Activated naive CD8-positive, alpha-beta T cell treated with anti-CD3 and anti-CD28 coated beads, Interleukin-2, amount 50 U/mL, for 16 hours (primary cell): ENCODE measurements around the gene ALDH5A1.
"Not testable (repeated sequence)": the region's sequence is repeated elsewhere in the genome, so short reads cannot be mapped to it uniquely, and the experiment has no call there.

Experiments
- DNase-seq: peaks from one replicate; pipeline ENCODE4 v3.0.0-alpha.2; 2020; ENCODE audit warnings: low read depth, low spot score

ALDH5A1 gene

DNA sequence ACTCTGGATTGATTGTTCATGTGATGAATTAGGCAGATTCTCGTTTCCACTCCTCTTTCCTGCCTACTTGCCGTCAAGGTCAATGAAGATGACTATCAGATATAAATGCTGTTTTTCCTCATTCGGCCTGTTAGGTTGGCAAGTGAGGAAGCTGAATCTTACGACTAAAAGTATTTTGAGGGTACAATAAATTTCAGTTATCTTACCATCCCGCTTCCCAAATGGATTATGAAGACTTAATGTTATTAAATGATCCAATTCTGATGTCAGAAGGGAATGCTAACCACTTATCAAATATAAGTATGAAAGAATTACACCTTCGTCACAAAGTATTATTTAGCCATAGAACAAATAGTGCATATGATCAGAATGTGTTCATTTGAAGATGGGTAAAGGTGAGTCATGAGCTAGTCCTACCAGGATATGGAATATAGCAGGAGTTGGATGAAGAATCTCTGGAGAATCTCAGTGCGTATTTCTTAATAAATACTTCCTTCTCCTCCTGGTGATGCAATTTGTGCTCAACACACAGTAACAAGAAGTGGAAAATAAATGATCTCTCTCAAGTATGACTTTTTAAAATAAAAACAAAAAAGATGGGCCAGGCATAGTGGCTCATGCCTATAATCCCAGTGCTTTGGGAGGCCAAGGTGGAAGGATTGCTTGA lies 10.0 kb upstream of the ALDH5A1 start:
- no peak for DNase-seq

DNA sequence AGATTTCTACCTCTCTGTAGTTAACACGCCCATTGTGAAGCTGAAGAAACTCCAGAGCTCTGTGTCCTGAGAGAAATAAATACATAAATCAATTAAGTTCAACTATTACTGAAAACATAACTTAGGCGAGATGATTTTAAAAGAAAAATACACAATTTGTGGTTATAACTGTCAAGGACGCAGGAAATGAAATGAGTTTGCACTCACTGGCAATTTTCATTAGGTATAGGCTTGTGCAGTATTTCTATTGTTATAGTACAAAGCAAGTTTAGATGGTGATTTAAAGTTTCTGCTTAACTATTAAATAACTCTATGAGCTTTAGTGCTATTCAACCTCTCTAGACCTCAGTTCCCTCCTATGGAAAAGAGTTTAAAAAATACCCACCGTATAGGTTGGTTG lies 8.7 kb upstream of the ALDH5A1 start:
- DNase-seq = no peak

DNA sequence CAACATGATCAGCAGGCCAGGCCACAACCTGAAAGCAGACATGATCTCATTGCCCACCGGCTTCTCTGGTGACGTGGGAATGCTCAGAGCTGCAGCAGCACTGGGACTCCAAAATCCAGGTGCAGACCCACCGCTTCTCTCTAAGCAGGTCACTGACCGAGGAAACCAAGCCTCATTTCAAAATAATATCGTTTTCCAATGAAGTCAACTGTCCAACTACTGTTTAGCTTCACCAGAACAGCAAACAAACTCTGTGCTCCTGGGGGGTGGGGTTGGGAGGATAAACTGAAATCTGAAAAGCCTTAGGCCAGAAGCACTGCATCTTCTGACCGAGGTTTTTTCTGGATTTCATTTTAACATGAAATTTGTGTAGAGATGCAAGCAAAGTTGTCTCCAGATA lies 5.3 kb upstream of the ALDH5A1 start, which contains the start of gene GPLD1:
Gene GPLD1 (minus strand): TSS at position 109 of the 400 bp plus-strand sequence. CDS start 67 bp downstream, at position 42.
- no peak for DNase-seq

DNA sequence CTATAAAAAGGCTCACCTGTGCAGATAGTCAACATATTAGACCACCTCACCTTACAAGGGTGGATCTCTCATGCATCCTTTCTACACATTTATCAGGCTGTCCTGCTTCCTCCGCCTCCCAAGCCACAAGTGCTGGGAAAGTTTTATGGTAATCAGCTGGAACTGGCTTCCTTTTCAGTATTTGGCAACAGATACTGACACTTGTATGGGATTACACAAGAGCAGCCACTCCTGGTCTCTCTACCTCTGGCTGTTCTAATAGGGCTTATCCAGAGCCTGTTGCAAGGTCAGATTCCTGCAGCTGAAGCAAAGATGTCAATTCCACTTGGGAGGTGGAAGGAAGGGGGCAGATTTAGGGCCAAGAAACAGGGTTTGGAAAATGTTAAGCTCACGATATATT lies 4.9 kb upstream of the ALDH5A1 start:
- no peak for DNase-seq

DNA sequence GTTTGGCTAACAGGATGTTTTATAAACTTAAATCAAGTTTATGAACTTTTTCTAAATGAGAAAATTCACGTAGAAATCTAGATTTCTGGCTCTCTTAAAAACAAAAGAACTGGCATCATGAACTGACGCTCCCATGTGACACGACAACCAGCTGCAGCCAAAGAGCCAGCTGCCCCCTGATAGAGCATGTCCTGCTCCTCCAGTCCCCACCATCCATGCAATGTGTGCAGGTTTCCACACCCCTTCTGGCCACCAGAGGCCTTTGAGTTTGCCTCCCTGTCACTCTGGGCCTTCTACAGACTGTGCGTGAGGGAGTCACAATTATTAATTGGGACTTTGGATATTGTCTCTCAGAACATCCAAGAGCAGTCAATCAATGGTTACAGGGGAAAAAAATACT lies 3.8 kb upstream of the ALDH5A1 start:
- no peak for DNase-seq

DNA sequence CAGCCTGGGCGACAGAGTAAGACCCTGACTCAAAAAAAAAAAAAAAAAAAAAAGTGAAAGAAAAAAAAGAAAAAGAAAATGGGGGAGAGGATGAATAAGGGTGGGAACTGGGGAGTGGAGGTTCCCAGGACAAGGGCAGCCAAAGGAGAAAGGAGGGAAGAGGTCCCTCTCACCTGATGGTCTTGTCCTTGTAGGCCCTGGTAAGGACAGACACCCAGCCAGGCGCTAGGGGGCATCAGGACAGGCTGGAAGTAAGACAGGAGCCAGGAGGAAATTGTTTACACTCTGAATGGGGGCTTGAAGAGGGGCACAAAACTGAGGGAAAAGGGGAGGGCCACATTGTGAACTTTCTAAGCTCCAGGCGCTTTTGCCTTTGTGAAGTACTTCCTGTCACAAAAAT lies 2.3 kb upstream of the ALDH5A1 start:
- no peak for DNase-seq

DNA sequence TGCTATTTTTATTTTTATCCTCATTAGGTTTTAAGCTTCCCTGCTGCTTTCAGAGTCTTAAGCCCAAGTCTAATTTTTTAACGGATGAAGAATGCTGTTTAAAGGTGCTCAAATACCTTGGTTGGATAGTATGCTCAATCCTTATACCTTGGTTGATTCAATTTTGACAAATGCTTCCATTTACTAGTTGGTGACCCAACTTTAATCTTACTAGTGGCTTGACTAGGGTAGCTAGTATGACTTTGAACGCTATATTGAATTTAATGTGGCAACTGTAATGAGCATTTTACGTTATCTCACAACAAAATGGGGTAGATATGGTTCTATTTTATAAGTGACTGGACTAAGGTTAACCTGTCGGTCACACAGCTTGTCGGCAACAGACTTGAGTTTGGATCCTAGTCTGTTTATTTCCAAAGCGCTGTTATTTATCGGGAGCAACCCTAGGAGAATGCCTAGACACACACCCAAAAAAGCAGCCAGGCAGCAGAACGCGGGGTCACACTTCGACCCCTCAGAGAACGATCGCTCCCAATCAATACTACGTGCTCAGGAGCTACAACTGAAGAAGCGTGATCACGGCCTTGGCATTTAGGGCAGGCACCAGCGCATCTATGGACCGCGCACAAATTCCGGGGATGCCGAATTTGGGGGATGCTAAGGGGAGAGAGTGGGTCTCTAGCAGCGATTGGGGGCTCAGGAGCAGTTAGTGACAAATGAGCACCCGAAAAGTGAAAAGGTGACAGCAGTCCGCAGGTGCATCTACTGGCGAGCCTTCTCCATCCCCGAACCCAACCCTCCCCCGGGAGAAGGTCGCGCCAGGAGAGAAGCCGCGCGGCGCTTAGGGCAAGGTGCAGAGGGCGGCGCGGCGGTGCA lies 586 bp upstream of the ALDH5A1 start:
- no peak for DNase-seq

DNA sequence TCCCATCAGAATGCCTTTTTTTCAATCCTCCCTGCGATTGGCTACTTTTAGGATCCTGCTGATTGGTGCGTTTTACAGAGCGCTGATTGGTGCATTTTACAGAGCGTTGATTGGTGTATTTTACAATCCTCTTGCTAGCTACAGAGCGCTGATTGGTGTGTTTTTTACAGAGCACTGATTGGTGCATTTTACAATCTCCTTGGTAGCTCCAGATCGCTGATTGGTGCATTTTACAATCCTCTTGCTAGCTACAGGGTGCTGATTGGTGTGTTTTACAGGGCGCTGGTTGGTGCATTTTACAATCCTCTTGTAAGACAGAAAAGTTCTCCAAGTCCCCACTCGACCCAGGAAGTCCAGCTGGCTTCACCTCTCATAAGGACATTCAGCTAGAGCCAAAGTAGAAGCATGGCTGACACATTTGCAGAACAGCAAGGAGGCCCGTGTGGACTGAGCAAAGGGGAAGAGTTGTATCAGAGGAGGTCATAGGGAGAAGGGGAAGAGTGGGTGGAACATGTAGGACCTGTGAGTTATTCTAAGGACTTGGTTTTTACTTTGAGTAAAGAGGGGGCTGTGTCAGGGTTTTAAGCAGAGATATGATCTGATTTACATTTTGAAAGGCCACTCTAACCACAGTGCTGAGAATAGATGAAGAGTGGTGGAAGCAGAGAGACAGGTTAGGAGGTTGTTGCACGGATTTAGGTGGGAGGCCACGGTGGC lies 2.6 kb downstream of the ALDH5A1 start:
- no peak for DNase-seq

DNA sequence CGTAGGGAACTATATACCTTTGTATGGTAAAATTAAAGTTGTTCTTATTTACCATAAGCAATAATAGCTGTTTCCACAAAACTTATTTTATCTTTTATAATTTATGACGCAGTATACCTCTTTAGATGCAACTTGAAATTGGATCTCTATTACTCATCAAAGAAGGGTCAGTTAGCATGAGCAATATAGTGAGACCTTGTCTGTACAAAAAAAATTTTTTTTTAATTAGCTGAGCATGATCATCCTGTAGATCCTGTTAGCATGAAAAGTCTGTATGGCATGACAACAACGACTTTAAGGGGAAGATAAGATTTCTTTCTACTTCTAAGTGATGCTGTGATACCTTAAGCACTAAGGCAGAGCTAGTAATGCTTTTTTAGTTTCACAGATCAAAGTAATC lies 5.9 kb downstream of the ALDH5A1 start:
- no peak for DNase-seq

DNA sequence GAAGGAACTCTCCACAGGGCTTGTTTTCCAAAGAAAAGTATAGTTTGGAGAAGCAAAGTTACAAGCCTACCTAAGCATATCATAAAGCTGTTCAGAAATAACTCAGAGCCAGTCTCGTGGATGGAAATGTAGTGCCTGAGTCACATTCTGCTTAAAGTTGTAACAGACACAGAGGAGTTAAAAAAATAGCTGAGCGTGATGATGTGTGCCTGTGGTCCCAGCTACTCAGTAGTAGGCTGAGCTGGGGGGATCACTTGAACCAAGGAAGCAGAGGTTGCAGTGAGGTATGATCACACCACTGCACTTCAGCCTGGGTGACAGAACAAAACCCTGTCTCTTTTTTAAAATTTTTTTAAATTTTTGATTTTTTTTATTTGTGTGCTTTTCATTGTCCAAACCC lies 6.6 kb downstream of the ALDH5A1 start:
- DNase-seq = no peak

DNA sequence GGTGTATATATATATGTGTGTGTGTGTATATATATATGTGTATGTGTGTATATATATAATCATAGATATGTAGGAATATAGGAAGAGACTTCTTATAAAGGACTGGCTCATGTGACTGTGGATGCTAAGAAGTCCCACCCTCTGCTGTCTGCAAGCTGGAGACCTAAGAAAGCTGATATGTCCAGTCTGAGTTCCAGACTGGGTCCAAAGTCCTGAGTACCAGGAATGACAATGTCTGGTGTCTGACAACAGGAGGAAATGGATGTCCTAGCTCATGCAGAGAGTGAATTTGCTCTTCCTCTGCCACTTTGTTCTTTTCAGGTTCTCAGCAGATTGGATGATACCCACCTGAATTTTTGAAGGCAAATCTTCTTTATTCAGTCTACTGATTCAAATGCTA lies 7.1 kb downstream of the ALDH5A1 start:
- DNase-seq = no peak

DNA sequence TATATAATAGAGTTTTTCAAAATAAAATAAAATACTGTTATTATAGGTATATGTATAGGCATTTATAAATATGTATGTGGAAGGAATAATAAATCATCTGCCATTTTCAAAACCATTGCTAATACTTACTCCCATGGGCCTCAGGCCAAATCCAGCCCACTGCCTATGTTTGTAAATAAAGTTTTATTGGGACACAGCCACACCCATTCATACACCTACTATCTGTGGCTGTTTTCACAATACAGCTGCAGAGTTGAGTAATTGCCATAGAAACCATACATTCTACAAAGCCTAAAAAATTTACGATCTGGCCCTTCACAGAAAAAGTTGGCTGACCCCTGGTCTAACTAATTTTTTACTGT lies 9.5 kb downstream of the ALDH5A1 start:
- no peak for DNase-seq

DNA sequence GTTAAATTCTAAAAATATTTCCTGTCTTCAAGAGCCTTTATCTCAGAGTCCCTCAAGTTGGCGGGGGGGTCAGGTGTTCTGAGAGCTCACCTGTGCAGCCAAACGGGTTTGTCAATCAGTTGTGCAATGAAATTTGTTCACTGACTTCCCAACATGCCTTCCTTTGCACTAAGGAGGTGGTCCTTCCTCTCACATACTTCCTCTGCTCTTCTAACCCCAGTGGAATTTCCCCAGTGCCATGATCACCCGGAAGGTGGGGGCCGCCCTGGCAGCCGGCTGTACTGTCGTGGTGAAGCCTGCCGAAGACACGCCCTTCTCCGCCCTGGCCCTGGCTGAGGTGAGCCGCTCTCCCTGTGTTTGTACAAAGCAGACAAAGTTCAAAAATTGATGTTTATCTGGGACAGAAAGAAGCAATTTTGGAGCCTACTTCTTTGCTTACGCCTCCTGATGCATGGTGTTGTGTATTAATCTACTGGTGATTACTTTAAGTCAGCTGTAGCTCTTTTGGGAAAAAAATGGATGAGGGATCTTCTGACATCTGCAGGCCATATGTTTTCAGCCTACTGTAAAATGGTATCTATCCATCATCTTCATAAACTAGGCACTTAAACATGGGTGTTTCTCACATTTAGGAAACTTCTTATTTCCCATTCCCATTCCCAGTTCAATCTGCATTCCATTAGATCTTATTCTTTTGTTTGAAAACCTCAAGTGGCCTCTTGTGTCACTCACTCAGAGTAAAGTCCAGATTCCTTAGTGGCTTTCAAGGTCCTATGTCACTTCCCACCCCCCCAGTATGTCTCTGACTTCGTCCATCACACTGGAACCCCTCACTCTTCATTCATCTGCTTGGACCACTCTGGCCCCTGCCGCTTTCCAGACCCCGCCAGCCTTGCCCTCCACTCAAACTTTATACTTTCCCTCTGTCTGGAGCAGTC lies 10.1 kb downstream of the ALDH5A1 start:
- no peak for DNase-seq

DNA sequence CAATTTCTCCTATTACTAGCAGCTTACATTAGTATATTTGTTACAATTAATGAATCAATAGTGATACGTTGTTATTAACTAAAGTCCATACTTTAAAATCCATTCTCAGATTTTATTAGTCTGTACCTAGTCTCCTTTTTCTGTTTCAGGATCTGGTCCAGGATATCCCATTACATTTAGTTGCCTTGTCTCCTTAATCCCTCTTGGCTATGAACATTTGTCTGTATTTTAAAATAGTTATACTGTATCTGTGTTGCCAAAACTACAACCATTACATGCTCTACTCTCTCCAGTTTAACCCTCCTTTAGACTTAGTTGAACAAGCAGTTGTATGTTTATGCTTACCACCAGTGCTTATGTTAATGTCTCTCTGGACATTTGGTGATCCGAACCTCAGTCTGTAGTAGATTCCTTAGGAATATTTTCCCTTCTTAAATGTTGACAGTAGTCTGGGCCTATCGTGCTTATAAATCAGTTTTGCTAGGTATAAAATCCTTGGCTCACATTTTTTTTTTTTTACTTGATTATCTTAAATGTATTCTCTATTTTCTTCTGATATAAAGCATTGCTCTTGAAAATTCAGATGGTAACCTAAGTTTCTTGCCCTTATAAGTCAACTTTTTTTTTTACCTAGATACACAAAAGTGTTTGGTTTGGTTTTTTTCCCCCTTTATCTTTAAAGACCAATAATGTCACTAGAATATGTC lies 12.2 kb downstream of the ALDH5A1 start:
- DNase-seq = no peak

DNA sequence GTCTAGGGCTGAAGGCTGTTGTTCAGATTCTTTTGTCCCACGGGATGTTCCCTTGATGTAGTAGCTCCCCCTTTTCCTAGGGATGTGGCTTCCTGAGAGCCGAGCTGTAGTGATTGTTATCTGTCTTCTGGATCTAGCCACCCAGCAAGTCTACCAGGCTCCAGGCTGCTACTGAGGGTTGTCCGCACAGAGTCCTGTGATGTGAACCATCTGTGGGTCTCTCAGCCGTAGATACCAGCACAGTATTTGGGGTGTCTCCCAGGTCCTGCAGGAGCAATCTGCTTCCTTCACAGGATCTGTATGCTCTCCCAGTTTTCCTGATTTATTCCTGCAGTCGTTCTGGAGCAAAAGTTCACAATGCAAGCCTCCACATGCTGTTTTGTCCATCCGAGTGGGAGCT lies 17.2 kb downstream of the ALDH5A1 start:
- not testable (repeated sequence) for DNase-seq

DNA sequence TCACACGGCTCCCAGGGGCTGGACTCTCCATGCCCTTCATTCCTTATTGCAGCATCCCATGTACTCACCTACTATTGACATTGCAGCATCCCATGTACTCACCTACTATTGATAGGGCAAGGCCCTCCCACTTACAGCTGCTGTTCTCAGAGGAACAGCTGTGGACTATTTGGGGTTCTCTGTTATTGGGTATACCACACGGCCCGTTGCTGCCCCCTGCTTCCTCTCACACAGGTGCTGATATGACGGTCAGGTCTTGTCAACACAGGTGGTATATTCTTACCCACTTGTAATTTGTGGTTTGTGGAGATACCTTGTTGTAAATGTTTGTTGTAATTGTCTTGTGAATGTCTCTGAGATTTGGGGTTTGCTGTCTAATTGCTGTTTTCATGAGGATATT lies 18.8 kb downstream of the ALDH5A1 start:
- DNase-seq = no peak

DNA sequence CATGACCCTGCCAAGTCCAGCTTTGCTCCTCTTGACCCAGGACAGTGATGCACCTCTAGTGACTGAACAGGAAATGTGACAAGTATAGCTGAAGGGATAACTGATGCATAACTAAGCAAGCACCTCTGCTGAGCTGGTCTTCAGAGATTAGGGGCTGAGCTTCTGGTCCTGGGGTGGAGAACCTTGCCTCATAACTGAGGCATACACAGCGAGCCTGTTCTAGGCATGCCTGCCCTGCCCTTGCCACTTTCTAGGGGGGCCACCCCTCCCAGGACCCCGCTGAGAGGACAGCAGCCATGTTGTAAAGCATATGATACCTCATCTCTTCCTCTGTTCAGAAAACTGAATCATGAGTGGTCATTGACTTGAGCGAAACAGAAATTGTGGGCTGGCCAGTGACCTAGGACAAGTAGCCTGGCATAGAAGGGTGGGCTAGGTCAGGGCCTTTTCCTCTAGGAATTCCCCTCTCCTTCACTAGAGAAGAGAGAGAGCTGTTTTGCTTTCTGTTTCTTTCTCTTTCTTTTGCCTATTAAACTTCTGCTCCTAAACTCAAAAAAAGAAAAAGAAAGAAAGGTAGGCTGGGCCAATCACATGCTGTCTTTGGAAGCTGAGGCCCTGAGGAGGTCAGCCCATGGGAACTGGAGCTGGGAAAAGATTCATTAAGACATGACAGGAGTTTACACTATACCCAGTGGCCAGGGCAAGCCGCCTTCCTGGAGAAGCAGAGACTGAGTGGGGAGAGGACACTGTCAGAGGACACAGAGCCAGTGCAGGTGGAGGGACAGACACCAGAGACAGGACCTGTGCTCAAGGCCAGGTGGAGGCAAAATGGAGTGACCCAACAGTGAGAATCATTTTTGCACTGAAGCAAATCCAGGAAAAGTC lies 23.1 kb downstream of the ALDH5A1 start:
- DNase-seq = no peak

DNA sequence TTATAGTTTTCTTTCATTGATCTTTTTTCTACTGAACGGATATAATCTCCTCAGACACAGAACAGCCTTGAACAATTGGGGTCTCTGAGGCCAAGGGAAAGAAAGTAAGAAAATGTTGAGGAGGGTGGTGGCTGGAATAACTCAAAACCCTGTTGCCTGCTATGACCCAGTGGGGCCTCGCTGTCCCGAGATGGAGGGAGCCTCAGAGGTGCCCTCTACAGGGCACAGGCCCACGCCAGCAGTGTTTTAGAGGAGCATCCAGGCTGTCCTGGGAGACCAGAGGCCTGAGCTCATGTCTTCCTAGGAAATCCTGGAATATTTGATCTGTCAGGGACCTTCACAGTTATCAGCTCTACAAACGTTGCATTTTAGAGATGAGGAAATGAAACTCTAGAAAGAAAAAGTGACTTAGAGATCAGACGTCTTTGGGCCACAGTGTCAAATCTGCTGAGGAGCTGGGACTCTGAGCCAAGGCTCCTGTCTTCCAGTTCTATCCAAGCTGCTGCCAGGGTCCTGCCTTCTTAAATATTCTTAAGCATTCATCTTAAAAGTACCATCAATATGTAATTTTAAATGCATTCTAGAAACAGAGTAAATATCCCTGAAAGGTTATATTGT lies 26.3 kb downstream of the ALDH5A1 start:
- DNase-seq = no peak
